8988T (cell line): ENCODE results near the gene FAM9A.
"Not testable (repeated sequence)": the region's sequence is repeated elsewhere in the genome, so short reads cannot be mapped to it uniquely, and the experiment has no call there.

Source experiments
- DNase-seq: peaks from one replicate; pipeline ENCODE4 v3.0.0; 2011

FAM9A gene

DNA sequence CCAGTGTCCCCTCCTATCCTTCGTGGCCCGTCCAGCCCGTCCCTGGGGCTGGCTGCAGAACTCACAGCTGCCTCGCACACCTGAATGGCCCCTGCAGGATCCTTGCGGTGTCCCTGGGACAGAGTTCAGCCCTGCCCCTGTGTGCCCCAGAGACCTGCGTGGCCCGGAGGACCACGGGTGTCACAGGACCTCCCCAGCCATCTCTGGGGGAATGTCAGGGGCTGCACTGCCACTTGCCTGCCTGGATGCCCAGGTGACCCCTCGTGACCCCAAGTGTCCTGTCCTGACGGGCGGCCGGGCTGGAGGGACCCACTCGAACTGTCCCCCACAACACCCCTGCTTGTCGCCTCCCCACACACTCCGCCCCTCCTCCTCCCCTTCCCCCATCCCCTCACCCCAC is 832 bp downstream of the FAM9A start:
- DNase-seq = not testable (repeated sequence)

GRCh38 chrX:8799281-8799680 is 1.9 kb downstream of the FAM9A start:
- not testable (repeated sequence) for DNase-seq

GRCh38 chrX:8798702-8799101 is 2.5 kb downstream of the FAM9A start:
- not testable (repeated sequence) for DNase-seq

DNA sequence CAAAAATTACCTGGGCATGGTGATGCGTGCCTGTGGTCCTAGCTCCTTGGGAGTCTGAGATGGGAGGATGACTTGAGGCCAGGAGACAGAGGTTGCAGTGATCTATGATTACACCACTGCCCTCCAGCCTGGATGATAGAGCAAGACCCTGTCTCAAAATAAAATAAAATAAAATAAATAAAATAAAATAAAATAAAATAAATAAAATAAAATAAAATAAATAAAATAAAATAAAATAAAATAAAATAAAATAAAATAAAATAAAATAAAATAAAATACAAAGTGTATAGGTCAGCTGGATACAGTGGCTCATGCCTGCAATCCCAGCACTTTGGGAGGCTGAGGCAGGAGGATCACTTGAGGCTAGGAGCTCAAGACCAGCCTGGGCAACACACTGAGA is 14.1 kb downstream of the FAM9A start:
- not testable (repeated sequence) for DNase-seq

DNA sequence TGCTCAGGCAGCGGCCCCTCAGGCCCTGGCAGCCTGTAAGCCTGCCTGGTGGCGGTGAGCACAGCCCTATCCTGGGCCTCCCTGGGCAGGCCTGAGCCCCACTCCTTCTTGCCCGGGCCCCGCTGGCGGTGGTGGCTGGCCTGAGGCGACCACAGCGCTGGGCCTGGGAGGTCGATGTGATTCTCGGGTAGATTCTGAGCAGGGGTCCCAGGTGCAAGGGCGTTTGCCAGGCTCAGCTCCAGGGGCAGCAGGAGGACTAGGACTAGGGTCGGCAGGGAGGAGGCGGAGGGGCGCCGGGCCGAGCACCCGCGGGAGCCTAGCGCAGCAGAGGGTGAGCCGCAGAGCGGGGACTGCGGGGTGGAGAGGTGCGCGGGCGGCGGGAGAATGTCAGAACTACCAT is 17.0 kb downstream of the FAM9A start:
- DNase-seq = no peak

DNA sequence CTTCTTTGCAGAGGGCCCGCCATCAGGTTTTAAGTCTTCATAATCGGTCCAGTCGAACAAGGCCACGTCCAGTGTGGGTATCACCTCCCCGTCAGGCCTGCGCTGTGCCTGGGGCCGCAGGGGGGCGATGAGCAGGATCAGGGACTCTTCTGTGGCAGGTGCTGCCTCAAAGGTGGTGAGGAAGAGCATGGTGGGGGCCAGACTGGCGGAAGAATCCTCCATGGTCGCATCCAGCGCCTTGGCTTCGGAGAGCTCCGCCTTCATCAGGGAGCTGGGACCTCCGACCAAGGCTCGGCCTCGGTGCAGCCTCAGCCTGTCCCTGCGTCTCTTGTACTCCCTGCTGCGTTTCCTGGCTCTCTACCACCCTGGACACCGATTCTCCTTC is 17.5 kb downstream of the FAM9A start:
- DNase-seq = no peak

DNA sequence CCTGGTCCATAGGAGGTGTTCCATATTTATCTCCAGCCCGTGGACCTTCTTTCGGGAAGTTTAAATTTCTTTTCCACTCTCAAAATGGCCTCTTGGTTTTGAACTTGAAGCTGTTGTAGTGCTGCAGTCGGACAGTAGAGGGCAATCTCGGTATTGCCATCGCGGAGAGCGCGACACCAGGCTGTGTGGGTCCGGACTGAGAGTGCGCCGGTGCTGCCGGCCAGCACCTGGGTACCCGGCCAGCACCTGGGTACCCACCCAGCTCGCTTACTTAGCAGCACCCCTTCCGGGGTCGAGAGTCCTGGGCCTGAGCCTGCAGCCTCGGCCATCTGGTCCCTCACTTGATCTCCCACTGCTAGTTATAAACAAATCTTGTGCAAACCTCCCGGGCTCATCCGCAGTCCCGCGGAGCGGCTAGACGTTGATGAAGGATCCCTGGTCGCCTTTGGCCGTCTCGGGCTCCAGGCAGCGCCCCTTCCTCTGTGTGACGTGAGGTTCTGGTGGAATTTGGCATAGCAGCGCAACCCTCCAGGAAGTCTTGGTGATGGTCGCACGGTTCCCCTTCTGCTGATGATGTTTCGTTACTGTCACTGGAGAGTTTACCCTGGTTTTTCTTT is 18.0 kb downstream of the FAM9A start:
- DNase-seq = no peak

DNA sequence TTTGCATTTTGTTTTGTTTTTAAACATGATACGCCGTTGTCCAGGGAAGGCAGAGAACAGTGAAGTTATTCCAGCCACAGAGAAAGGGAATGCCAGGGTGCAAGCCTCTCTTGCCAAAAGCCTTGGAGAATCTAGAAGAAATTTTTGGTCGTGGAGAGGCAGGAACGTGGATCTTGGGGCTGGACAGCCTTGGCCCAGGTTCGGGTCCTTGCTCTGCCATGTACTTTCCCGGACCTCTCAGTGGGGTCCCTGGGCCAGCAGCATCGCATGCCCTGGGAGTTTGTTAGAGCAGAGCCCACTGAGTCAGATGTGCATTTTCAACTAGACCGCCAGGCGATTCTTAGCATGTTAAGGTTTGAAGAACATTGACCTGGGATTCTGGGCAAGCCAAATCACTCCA is 18.6 kb downstream of the FAM9A start:
- no peak for DNase-seq

- DNase-seq = not testable (repeated sequence)
Measured at GRCh38 chrX:8781921-8782320, 19.3 kb downstream of the FAM9A start.

DNA sequence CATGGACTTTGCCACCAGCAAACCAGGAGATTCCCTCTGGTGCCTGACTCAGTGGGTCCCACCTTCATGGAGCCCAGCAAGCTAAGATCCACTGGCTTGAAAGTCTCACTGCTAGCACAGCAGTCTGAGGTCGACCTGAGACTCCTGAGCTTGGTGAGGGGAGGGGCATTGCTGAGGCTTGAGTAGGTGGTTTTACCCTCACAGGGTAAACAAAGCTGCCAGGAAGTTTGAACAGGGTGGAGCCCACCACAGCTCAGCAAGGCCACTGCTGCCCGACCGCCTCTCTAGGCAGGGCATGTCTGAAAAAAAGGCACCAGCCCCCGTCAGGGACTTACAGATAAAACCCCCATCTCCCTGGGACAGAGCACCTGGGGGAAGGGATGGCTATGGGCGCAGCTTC is 28.1 kb downstream of the FAM9A start:
- DNase-seq = no peak

DNA sequence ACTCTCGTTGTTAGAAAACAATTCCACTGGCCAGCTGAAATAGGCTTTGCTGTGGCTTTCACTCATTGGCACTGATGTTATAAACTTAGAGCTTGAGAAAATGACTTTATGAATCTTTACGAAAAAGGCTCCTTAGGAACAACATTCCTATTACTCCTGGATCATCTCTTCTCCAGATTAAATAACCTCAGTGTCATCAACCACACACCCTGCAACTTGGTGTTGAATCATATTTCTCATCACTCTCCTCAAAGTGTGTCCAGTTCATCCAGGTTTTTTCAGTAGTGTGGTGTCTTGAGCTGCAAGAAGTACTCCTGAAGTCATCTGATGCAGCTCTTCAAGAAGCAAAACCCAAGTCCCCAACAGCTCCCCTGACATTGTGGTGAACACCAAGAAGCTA is 41.2 kb downstream of the FAM9A start:
- no peak for DNase-seq

DNA sequence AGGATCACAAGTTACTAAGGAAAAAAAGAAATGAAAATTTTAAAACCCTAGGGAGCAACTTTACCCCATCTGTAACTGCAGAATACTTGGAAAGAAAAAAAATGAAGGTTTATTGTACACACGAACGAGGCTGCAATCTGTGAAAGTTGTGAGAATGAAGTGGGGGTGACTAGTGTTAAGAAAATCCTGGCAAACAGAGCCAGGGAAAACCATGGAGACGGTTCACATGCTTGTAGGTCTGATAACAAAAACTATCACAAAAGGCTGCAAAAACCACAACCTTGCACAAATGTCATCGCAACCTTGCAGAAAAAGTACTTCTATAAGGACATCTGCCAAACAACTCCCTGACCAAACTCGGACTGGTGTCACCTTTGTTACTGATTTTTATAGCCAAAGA is 42.5 kb downstream of the FAM9A start:
- not testable (repeated sequence) for DNase-seq

DNA sequence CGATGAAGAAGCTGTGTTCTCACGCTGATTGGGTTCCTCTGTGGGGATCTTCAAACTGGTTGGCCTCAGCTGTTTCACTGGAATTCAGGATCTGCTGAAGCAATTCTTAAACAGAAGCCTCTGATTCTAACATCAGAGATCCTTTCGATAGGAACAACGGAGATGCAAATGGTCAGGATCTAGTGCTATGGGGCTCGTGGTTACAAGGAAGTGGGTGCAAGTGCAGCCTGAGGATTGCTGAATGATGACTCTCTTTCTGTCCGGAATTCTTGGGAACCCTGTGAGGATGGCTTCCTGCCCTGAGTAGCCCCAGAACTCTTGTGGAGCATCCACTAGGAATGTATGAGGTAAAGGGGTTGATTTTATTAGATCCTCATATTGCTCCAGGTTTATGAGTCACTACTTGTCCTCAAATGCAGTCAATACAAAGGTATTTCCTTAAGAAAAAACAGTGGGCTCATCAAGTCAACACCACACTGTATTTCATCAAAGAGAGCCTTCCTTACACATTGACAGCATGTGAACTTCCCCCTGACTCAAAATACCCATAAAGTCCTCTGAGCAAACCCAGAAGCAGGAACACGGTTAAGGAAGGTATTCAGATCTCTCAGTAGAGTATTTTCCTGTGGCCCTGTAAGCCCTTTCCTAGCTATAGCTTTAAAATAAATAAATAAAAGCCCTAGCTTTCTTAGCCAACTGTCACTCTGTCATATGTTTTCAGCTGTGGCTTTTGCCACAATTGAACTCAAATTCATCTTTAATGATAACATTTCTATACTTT is 43.4 kb downstream of the FAM9A start:
- not testable (repeated sequence) for DNase-seq

DNA sequence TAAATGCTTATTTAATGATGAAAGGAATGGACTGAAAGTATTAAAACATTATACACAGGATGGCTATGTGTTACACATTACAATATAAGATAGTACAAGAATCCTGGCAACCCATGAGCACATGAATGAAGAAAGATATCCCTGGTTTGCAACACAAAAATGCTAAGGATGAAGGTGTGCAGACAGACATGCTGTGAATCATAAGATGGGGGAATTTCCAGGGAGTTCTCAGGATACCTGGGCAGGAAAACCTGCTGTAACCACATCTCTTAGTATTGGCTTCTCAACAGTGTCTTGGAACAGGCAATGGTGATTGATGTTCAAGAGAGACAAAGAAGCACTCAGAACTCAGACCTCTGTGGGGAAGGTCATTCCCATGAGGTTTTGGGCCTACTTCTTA is 45.4 kb downstream of the FAM9A start:
- DNase-seq = no peak

- DNase-seq = no peak
Measured at GRCh38 chrX:8755116-8755515, 46.1 kb downstream of the FAM9A start.

DNA sequence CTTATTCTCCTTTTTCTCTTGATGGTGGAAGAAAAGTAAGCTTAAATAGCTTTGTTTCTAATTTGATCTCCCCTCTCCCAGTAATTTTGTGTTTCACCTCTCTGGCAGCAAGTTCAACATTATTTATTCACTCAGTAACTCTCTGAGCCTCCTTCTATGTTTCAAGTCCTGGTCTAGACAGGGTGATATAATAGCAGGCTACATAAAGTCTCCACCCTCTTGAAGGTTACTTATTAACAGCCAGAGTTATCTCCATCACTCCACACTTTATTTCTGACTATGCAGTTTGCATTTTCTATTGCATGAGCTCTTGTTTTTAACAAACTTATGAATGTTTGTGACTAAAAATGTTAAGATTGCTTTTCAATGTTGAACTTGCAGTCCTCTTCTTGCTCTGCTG is 51.5 kb downstream of the FAM9A start:
- no peak for DNase-seq

DNA sequence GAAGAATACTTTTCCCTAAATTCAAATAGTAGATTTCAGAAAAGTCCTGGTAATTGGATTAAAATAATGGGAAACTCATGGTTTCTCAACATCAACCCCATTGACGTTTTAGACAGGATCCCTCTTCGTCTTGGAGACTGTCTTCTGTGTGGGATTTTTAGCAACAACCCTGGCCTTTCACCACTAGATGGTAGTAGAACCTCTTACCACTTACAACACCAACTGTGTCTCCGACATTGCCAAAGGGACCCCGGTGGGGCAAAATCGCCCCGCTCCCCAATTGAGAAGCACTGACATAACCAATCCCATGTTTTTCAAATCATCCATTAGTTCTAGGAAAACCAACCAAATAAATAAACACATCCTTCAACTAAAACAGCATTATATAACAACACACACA is 52.3 kb downstream of the FAM9A start:
- DNase-seq = no peak

DNA sequence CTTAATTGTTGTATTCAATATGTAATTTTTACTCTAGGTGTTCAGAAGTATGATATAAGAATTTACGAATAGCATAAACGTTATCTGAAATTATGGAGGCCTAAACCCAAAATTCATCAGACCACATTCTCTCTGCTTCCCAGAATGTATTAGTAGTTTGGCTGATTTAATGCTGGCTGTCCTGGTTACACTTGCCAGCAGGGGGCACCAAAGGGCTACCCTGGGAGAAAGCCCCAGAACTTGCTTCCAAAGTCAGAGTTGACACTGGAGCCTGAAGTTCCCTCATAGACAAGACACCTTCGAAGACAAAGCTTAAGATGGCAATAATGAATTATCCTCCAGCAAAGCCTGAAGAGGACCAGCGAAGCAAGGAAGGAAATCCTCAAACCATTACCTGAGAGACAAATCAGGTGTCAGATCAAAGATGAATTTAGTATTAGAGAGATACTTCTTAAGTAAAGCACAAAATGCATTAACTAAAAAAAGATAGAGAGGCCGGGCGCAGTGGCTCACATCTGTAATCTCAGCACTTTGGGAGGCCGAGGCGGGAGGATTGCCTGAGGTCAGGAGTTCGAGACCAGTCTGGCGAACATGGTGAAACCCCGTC is 58.0 kb downstream of the FAM9A start:
- no peak for DNase-seq

GRCh38 chrX:8741981-8742380 is 59.2 kb downstream of the FAM9A start:
- DNase-seq = no peak
